Measurements from ENCODE around the gene MIPEP. TPM values are rescaled to one million over a fixed set of nuclear protein-coding genes. Genes with fewer than 3 reads are reported as not detected.
"Not testable (repeated sequence)": the region's sequence is repeated elsewhere in the genome, so short reads cannot be mapped to it uniquely, and the experiment has no call there.

Gene MIPEP
- 14.7 and 52.0 TPM in 2 replicates for total RNA-seq (2014; rRNA removed; shearing (Covaris generic); ENCODE audit: low replicate concordance)

DNA sequence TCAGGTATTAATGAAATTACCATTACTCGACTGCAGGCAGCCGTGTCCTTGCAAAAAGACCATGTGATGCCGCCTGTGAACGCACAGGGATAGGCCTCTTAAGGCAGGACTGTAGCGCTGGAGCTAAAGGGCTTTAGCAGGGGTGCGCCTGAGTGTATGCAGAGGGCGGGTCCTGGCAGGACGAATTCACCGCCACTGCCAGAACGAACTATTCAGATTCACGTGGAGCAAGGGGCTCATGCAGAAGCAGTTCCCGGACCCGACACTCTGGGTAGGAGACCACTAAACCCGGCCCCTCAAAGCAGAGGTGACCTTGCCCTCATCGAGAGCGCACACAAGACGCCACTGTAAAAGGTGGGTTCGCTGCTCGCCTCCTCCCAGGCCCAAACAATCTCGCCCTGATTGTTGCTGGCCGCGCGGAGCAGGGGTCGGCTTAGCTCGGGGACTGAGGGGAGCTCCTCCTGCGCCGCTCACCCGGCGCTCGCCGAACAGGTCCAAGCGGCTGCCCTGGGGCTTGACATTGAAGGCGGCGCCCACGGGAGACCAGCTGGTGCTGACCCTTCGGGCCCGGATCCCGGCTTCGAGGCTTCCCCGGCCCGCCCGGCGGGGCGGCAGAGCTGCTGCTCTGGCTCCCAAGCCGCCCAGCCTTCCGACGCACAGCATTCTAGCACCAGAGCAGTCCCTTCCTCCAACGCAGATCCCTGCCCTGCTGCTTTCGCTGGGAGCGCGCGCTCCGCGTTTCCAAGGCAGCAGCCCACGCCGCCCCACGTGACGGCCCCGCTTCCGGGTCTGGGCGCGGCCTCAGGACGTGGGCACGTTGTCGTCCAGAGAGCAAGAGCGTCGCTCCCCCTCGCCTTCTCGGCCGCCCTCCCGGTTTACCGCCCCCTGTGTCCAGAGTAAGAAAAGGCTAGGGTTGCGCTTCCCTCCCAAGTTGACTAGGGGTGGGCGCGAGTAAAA is at the start of gene MIPEP:
TSS of gene MIPEP (minus strand) at position 743 of the 957 bp plus-strand sequence. CDS start at position 663, 80 bp downstream.
- in situ Hi-C loops (cut with HindIII; ENCODE audit: low pct_unique_long_range_greater_than_20kb, low sequenced_read_pairs): no loop called here
- DNase-seq (ENCODE audit: low read depth): peak; percentile 91

DNA sequence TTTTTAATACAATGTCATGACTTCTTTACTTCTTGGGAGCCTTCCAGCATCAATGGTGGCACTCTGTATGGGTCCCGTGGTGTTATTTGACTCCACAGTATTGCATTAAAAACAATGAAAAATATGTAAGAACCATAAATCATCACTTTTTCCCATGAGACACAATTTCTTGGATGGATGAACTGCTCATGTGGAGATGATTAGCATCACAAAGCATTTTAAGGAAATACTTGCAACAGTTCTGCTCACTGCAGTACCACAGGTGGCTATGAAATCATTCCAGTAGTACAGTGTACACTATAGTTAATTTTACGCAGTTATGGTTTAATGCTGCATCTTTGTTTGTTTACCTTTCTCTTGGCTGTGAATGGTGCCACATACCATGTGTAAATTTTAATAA is 45.3 kb upstream of the MIPEP start:
- DNase-seq (ENCODE audit: low read depth): no peak
- in situ Hi-C loops (cut with HindIII; ENCODE audit: low pct_unique_long_range_greater_than_20kb, low sequenced_read_pairs): no loop called here

DNA sequence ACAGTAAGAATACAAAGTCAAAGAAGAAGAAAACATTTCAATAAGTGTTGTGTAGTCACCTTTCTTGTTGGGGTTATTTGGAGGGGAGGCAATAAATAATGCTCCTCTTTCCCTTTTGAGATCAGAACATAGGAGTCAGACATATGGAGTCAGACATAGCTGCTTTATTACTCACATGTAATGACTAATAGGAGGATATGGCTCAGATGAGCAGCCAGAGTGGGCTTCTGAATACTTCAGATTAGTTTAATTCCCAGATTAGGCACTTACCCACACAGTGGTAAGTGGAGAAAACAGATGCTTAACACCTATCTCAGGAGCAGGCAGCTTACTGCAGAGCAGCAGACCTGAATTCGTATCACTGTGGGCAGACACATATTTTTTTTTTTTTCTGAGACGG is 39.8 kb upstream of the MIPEP start:
- in situ Hi-C loops (cut with HindIII; ENCODE audit: low pct_unique_long_range_greater_than_20kb, low sequenced_read_pairs): no loop called here
- DNase-seq (ENCODE audit: low read depth): peak; percentile 26

DNA sequence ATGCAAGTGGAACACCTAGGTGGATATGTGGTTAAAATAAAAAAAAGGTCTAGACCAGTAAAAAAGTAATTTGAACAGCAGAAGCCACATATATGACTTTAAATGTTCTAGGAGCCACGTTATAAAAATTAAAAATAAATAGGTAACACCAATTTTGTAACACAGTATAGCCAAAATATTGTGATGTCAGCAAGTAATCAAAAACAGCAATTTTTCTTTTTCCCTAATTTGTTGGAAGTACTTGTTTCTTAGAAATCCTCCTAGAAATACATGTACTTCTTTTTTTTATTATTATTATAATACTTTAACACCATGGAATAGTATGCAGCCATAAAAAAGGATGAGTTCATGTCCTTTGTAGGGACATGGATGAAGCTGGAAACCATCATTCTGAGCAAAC is 33.8 kb upstream of the MIPEP start:
- DNase-seq (ENCODE audit: low read depth): no peak
- in situ Hi-C loops (cut with HindIII; ENCODE audit: low pct_unique_long_range_greater_than_20kb, low sequenced_read_pairs): no loop called here

DNA sequence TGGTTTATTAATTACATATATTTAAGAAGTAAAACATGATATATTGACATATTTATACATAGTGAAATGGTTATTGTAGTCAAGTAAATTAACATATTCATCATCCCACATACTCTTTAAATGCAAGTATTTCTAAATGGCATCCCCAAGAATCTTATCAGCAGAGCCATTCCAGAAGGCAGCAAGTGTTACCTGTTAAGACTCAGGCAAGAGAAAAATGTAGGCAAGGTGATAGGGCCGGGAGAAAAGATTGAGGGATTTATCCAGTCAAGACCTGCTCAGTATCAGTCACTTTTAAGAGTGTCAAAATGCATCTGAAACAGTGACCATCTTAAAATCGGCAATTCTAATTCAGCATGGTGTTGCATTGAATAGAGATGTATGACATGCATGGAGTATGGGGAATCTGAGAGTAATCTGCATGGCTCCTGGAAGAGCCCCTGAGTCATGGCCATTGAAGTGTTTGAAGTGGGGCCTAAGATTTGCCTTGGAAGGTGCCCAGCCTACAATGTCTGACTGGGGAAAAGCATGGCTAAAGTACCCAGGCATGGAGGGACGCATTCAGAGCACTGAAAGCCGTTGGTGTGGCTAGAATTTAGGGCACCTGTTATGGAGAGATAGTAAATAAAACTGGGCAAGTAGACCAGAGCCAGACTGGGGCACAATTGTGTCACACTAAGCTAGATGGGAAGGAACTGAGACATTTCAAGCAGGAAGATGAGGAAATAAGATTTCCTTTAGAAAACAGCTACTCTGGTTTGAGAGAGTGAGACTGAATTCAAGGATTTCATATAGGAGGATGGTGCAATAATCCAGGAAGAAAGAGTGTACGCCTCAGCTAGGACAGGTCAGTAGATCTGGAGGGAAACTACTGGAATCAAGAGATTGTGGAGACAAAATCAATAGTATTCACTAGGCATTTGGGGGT is 33.1 kb upstream of the MIPEP start:
- DNase-seq (ENCODE audit: low read depth): no peak
- in situ Hi-C loops (cut with HindIII; ENCODE audit: low pct_unique_long_range_greater_than_20kb, low sequenced_read_pairs): no loop called here

DNA sequence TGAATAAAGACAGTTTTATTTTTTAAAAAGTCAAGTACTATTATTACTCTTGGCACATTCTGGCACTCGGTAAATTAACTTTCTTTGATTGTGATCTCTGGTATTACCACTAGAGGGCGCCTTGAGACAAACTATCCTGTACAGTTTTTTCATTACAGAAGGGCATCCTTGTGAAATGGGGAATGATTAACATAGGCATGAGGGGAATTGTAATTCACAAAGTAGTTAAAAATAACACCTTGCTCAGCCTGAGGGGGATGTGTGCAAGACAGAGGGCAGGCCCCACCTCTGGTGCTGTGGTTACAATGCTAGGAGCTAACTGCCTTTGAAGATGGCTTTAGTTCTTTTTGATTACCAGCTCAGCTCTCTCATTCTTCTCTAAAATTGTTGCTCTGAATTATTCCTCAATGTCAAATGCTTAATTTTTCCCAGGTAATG is 32.3 kb upstream of the MIPEP start:
- peak; percentile 62 for DNase-seq (ENCODE audit: low read depth)
- in situ Hi-C loops (cut with HindIII; ENCODE audit: low pct_unique_long_range_greater_than_20kb, low sequenced_read_pairs): no loop called here

DNA sequence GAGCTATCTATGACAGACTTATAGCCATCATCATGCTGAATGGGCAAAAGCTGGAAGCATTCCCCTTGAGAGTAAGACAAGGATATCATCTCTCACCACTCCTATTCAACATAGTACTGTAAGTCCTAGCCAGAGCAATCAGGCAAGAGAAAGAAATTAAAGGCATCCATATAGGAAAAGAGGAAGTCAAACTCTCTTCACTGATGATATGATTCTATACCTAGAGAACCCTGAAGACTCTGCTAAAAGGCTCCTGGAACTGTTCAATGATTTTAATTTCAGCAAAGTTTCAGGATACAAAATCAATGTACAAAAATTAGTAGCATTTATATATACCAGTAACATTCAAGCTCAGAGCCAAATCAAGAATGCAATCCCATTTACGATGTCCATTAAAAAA is 29.8 kb upstream of the MIPEP start:
- in situ Hi-C loops (cut with HindIII; ENCODE audit: low pct_unique_long_range_greater_than_20kb, low sequenced_read_pairs): no loop called here
- no peak for DNase-seq (ENCODE audit: low read depth)

DNA sequence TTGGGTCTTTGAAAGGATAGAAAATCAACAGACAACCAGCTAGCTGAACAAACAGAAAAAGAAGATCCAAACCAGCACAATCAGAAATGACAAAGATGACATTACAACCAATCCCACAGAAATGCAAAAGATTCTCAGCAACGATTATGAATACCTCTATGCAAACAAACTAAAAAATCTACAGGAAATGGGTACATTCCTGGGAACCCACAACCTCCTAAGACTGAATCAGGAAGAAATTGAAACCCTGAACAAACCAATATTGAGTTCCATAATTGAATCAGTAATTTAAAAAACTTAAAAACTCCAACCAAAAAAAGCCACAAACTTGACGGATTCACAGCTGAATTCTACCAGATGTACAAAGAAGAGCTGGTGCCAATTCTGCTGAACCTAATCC is 29.0 kb upstream of the MIPEP start:
- in situ Hi-C loops (cut with HindIII; ENCODE audit: low pct_unique_long_range_greater_than_20kb, low sequenced_read_pairs): no loop called here
- no peak for DNase-seq (ENCODE audit: low read depth)

DNA sequence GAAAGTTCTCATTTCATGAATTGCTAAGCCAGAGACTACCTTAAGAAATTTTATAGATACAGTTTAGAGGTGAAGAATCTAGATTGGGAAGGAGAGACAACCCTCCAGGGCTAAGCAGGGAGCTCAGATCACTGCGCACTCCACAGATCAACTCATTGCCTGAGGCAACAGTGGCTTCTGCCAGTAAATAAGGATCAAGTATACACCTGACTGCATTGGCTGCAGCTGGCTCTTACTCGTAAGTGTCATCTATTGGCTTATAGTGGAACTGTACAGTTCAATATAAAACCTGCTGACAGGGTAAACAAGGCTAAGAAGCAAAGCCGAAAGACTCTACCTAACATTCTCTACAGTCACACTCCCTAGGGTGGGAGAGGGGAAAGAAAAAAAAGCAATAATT is 26.1 kb upstream of the MIPEP start:
- DNase-seq (ENCODE audit: low read depth): no peak
- in situ Hi-C loops (cut with HindIII; ENCODE audit: low pct_unique_long_range_greater_than_20kb, low sequenced_read_pairs): no loop called here

DNA sequence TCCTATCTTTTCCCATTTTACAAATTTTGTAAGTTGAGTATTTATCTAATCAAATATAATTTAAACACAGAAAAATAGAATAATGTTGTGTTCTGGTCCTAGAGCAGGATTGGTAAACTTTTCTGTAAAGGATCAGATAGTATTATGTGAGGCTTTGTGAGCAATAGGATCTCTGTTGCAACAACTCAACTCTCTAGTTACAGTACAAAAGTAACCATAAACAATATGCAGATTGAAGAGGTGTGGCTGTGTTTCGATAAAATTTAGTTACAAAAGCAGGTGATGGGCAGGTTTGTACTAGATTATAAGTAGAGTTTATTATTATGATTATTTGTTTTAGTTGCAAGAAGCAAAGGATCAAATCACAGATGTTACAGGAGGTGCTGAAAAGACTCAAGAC is 23.3 kb upstream of the MIPEP start:
- no peak for DNase-seq (ENCODE audit: low read depth)
- in situ Hi-C loops (cut with HindIII; ENCODE audit: low pct_unique_long_range_greater_than_20kb, low sequenced_read_pairs): no loop called here

DNA sequence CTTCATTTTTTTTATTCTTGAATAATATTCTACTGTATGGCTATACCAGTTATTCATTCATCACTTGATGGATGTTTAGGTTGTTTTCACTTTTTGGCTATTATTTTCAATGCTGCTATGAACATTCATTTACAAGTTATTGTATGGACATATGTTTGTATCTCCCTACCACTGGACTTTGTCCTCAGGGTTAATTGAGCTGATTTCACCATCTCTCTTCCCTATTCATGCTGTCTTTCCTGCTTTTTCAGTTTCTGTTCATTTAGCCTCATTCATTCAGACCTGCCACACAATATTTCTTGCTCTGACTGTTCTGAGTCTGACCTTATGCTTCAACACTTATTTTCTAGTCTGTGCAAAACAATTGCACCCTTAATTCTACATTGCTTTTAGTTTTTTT is 20.4 kb upstream of the MIPEP start:
- in situ Hi-C loops (cut with HindIII; ENCODE audit: low pct_unique_long_range_greater_than_20kb, low sequenced_read_pairs): no loop called here
- DNase-seq (ENCODE audit: low read depth): no peak

DNA sequence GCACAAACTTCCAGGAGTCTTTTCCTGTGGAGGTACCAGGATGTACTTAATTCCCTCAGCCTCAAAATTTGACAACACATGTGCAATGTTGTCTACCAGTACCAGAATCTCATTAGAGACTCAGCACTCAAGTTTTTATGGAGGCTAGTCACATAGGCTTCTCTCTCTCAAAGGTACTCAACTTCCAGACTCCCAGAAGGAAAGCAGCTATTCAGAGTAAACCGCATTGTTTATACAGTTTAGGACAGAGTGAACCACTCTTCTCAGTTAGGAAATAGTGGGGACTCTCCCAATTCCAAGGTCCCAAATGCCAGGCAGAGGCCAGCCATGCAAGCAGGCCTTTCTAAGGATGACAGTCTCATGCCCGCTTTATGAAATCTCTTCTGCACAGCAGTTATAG is 16.6 kb upstream of the MIPEP start:
- in situ Hi-C loops (cut with HindIII; ENCODE audit: low pct_unique_long_range_greater_than_20kb, low sequenced_read_pairs): no loop called here
- DNase-seq (ENCODE audit: low read depth): no peak

DNA sequence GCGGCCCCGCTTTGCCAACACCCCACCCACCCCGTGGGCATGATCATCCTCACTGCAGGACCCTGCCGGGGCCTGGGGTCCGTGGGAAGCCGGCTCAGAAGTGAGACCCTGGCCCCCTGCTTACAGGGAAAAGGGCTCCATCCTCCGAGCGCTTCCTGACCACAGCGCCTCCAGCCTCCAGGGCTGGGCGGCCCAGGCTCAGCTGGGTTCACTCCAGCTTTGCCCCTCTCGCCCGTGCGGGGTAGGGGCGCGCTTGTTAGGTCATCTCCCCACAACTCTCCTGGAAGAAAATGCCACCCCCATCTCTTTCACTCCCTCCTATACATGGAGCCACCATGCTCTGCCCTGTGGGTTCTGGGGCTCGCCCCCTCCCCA is 14.7 kb upstream of the MIPEP start:
- in situ Hi-C loops (cut with HindIII; ENCODE audit: low pct_unique_long_range_greater_than_20kb, low sequenced_read_pairs): no loop called here
- no peak for DNase-seq (ENCODE audit: low read depth)

DNA sequence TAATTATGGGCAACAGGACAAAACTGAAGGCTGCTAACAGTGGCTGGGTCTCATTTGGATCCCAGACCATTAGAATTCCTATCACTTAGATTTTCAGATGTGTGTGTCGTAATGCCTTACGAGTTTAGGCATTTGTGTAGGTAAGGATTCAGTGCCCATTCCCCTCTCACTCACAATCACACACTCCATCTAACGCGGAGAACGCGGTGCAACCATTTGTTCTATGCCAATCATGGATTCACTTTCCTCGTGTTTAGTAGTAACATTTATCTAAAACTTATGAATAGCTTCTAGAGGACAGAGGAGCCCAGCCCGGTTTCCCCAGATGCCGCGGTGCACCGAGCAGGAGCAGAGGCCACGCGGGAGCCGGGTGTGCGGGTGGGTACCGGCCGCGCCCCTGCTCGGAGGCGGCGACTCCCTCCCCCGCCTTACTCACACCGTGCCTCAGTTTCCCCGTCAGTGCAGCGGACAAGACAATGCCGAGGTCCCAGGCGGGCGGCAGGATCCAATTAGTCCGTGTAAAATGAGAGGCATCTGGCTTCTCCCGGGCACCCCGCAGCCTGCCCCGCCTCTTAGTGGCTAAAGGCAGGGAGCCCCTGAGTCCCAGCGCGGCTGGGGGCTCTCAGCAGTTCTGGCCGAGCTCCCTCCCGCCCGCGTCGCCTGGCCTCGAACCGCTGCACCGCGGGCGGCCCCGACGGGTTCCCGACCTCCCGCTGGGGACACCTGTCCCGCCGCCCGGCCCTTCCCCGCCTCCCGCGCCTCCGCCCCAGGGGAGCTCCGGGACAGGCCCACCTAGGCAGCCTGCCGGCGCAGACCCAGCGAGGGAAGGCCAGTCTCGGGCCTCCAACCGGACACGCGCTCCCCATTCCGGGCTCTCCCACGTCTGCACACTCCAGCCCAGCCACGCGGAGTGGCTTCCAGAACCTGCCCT is 14.0 kb upstream of the MIPEP start:
- in situ Hi-C loops (cut with HindIII; ENCODE audit: low pct_unique_long_range_greater_than_20kb, low sequenced_read_pairs): no loop called here
- no peak for DNase-seq (ENCODE audit: low read depth)

DNA sequence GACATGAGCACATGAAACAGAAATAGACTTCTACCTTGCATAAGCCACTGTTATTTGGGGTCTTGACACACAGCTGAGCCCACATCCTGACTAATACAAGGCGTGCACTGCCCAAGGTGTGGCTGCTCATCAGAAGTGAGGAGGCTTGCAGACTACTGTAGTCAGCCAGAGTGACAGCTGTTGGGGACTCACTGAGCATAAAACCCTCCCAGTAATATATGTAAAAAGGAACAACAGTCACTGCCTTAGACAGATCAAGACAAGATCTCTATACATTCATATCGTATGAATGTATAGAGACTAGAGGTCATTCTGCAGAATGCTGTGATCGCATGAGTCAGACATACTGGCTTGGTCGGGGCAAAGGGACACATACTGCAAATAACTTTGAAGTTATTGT is 12.2 kb upstream of the MIPEP start:
- no peak for DNase-seq (ENCODE audit: low read depth)
- in situ Hi-C loops (cut with HindIII; ENCODE audit: low pct_unique_long_range_greater_than_20kb, low sequenced_read_pairs): no loop called here

DNA sequence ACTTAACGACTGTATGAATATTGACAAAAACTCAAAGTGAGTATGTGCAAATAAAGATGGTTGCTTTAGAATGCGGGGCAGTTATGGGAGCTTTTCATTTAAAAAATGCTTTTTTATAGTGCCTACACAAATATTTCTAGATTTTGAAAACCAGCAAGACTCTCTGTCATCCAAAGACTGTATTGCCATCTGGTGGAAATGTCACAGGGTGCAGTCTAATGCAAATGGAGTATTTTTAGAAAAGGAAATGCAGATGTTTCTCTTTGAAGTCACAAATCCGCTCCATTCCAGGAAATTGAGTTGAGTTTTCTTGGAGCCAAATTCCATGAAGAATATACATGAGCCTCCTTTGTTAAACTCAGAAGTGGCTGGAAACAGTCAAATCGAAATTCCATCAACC is 10.4 kb upstream of the MIPEP start:
- no peak for DNase-seq (ENCODE audit: low read depth)
- in situ Hi-C loops (cut with HindIII; ENCODE audit: low pct_unique_long_range_greater_than_20kb, low sequenced_read_pairs): no loop called here

DNA sequence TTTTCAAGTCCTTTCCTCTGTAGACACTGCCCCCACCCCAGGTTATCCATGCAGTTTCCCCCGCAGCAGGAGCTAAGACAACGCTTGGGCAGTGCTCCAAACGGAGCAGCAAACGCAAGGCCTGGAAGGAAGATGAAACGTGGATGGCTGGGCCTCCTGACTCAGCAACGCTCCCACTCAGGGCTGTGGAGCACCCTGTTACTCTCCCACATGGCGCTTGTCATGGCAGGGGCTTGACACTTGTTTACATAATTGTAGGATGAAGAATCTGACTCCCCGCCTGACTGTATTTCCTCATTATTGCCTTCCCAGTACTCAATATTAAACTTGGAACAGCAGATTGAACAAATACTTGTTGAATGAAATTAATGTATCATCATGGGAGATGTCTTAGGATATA is 8.9 kb upstream of the MIPEP start:
- in situ Hi-C loops (cut with HindIII; ENCODE audit: low pct_unique_long_range_greater_than_20kb, low sequenced_read_pairs): no loop called here
- DNase-seq (ENCODE audit: low read depth): no peak

DNA sequence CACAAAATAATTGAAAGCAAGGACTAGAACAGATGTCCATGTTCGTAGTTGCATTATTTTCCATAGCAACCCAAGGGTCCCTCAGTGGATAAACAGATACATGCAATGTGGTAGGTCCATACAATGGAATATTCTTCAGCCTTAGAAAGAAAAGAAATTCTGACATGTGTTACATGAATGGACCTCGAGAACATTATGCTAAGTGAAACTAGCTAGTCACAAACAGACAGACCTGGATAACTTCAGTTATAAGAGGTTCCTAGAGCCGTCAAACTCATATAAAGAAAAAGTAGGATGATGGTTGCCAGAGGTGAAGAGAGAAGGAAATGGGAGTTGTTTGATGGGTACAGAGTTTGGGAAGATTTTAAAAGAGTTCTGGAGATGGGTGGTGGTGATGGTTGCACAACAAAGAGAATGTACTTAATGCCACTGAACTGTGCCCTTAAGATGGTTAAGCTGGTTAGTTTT is 8.3 kb upstream of the MIPEP start, which contains the start of gene C1QTNF9B:
TSS of gene C1QTNF9B (minus strand) at position 51 of the 468 bp plus-strand sequence.
- DNase-seq (ENCODE audit: low read depth); in situ Hi-C loops (cut with HindIII; ENCODE audit: low pct_unique_long_range_greater_than_20kb, low sequenced_read_pairs): not testable (repeated sequence)

Measured in Caki2 (cell line).